SKM-1 treated with dmso at 0.1 percent for 144 hours (cell line): ENCODE data around the gene GSE1.

Source experiments
- DNase-seq: peaks from one replicate; lab custom pipeline; 2025; ENCODE audit not compliant: unreplicated experiment; lab: John Stamatoyannopoulos, UW

The GSE1 gene

GRCh38 chr16:85674828-85675227 lies 61.7 kb downstream of the GSE1 start:
- DNase-seq: no peak

DNA sequence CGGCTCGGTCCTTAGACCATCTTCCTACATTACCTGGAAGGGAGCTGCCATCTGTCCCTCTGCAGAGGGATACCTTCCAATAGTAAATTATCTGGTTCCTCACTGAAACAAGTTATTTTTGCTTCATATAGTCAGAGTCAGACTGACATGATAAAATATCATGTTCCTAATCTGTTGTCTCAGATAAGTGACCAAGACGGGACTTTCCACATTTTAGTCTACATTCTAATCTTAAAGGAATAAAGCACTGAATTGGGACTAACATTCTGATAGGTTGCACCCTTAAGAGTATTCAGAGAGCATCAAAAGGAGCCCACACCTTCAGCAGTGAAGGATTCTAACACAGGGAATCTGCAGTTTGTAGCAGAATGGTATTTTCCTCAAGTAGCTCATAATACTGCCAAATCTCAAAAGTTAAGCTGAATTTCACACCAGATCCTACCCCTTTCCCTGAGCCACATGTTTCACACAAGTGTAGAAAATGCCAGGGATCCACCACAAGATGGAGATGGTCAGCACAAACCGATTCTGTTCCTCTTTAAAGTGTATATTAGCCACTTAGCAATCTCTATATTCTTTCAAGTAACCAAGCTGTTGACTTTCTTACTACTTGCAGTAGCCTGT lies 62.2 kb downstream of the GSE1 start:
- no peak for DNase-seq

- no peak for DNase-seq
Measured at GRCh38 chr16:85676466-85676865, 63.3 kb downstream of the GSE1 start.

DNA sequence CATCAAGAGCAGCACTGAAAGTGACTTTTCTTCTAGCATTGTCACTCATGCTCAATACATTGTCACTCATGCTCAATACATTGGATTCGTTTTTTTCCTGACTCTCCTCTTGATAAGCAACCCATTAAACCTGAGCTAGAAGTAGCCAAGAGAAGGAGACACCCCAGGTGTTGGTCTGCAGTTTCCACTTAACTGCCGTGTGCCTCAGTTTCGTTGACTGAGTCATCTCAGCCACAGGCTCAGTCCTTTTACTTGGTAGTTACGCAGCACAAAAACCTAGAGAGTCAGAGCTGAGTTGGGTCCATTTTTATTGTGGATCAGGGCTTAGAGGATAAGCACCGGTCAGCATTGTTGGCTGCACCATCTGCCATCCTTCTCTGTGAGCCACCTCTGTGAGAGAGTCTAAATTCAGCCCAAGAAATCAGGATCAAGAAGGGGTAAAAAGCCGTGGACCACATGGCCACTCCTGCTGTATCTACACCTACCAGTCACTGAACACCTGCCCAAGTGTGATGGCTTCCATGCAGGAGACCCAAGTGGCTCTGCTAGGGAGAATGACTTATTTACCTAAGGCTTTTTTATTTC lies 64.4 kb downstream of the GSE1 start:
- DNase-seq: no peak

DNA sequence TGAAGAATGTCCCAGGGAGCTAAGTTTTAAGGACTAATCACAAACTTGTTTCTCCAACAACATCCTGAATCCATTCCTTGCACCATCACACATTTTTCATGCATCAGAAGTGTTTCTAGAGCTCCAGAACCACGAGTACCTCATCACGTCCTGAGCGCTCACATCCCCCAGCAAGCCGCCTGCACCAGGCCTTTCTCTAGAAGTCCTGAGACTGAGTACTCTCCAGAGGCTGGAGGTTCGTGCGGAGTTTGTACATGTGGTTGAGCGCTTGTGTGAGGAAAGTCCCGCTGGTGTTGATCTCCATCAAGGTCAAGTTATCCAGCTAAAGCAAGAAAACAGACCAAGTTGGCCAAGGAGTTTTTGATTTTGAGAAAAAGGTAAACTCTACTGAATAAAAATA lies 64.9 kb downstream of the GSE1 start:
- DNase-seq: no peak

DNA sequence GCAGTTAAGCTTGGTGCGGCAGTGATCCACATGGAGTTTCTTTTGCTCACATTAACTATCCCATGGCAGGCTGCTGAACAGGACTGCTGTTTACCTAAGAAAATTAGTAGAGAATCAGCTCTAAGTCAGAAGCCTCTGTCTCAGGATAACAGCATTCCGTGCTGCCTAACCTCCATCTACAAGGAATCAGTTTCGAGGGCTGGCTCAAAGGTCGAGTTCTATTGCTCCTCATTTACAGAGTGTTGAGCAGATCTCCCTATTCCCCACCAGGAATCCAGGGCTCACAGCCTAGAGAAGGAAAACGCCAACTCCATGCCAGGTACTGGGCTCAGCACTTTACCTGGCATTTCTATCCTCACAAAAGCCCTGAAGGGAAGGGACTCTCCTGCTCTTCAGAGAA lies 65.7 kb downstream of the GSE1 start:
- no peak for DNase-seq

DNA sequence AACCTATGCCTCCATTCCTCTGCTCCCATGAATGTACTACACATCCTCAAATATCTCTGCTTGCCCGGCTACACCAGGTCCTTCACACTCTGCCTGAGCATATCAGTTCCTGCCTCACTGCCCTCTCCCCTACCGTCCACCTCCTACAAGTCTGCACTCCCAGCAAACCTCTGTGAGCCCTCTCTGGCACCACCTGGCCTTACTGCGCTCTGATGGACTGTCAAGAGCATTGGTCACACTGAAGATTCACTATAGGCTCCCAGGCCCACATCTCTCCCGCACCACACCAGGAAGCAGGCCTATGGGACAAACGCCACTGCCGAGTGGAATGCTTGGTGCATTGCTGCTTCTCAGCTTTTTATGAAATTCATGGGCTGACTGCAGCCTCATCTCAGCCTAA lies 66.7 kb downstream of the GSE1 start:
- no peak for DNase-seq

GRCh38 chr16:85680352-85680944 lies 67.3 kb downstream of the GSE1 start:
- no peak for DNase-seq

DNA sequence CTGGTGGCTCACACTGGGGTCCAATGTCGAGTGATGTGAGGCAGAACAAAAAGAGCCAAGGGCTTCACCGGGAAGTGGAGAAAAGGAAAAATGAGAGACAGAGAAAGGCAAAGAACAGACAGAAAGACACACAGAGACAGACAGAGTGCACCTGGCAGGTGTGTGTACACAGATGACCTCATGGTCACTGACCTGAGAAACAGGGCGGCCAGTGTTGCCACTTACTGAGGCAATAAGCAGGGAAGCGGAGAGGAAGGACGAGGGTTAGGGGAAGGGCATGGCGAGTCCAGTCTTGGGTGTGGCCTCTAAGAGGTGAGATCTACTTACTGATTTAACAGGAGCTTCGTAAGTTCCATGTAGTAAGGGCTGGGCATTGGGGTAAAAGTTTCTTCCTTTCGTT lies 68.1 kb downstream of the GSE1 start:
- DNase-seq: no peak

GRCh38 chr16:85682516-85682915 lies 69.4 kb downstream of the GSE1 start:
- DNase-seq: no peak

GRCh38 chr16:85683363-85683762 lies 70.2 kb downstream of the GSE1 start:
- DNase-seq: no peak

- DNase-seq: no peak
Measured at GRCh38 chr16:85685251-85685650, 72.1 kb downstream of the GSE1 start.

GRCh38 chr16:85686912-85687591 lies 73.9 kb downstream of the GSE1 start:
- DNase-seq: no peak

DNA sequence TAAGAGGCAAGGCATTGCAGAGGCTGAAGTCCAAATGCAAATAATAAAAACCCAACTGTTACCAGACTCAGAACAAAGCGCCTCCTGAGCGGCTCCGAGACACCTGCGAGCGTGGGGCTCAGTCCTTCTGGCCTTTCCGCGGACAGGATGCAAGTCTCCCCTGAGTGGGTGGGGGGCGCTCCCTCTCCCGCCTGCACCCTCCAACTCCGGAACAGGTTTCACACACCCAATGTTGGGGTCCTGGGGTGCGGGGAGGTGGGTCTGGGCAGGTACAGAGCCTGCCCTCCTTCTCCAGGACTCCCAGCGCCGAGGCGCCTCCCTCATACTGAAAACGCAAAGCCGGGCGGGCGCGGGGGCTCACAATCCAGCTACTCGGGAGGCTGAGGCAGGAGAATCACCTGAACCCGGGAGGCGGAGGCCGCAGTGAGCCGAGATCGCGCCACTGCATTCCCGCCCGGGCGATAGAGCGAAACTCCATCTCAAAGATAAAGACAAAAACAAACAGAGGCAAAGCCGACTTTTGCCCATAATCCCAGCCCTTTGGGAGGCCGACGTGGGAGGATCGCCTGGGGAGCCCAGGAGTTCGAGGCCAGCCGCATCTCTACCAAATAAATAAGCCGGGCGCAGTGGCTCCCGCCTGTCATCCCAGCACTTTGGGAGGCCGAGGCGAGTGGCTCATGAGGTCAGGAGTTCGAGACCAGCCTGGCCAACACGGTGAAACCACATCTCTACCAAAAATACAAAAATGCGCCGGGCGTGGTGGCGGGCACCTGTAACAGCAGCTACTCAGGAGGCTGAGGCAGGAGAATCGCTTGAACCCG lies 74.7 kb downstream of the GSE1 start:
- DNase-seq: no peak

DNA sequence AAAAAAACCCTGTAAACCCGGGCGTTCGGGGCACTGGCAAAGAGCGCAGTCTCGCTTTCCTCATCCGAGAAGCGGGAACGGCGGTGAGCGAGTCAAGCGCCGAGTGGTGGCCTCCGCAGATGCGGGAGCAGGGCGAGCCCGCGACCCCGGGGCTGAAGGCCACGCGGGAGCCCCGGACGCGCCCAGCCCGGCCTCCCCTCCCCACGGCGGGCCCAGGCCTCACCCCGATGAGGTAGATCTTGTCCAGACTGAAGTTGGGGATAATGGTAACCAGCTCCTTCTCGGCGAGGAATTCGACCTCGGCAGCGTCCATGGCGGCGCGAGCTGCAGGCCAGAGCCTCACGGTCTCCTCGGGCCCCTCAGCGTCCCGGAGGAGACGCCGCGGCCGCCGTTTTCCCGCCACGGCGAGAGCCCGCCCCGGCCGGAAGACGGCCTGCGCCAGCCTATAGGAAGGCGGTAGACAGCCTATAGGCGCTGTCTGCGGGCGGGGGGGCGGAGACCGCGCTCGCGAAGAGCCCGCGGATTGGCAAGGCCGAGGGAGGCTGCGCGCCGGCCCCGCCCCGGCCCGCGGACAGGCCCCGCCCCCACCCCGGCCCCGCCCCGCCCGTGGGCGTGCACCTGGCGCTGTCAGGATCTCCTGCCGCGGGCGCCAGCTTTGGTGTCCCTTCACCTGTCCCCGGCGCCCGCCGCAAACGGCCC lies 75.6 kb downstream of the GSE1 start, which contains the start of gene GINS2:
TSS of gene GINS2 (minus strand) at position 369 of the 699 bp plus-strand sequence. CDS start at position 313, 56 bp downstream.
- DNase-seq: peak; percentile 89

- DNase-seq: no peak
Measured at GRCh38 chr16:85689285-85689949, 76.3 kb downstream of the GSE1 start.

GRCh38 chr16:85689950-85690320 lies 76.8 kb downstream of the GSE1 start:
- DNase-seq: no peak

DNA sequence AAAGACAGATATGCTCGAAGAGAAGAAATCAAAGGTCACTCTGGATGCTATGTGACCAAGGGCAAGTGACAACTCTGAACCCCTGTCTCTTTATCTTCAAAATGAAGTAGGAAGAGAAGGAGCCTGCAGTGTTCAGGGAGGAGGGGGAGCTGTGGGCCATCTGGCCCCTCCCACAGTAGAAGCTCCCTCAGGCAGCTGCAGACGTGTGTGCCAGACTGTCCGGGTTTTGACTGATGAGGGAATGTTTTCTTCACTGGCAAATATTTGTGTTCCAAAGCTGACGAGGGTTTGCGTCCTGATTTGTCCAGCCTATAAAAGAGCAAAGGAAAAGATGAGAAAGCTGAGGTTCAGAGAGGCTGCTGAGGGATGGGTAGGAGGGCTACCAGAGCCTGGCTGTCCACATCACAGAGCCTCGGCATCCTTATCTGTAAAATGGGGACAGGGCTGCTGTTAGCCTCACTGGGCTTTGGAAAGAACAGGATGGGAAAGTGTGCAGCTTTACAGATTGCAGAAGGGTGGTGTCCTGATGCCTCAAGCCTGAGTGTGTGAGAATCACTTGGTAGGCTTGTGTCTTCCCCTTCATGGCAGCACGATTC lies 77.4 kb downstream of the GSE1 start:
- no peak for DNase-seq

DNA sequence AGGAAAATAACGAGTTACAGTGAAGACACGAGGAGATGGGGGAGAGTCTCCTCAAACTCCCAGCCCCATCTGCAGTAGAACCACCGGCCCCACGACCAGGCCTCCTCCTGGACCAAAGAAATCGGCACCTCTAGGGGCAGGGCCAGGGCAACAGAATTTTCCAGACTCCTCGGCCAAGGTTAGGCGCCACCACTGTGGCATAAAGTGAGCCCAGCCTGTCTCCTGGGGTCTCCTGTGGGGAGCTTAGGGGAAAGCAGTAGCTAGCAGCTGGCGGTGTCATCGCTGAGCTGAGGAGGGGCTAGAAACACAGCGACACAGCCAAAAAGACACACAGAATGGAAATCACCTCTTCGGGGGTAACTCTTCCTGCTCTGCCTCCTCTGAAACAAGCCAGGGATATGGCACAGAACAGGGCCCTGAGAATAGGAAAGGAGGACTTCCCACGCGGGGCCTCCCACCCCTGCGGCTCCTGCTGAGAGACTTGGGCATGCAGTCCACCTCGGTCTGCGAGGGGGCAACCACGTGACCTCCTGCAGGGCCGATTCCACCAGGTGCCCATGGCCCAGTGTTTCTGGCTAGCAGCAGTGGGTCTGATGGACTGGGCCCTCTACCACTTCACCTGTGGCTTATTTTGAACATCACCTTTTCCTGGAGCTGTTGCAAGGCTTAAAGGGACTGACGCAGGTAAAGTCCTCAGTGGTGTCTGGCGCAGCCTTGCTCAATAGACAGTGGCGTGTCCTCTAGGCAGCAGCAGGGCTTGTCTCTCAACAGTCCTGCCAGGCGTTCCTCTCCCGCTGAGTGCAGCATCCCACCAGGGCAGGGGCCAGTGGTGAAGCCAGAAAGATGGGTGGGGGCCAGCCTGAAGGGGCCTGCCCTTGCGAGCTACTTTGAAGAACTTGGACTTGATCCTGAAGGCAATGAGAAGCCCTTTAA lies 82.3 kb downstream of the GSE1 start:
- DNase-seq: no peak
